Gastrocnemius medialis (tissue), 4 donors: ENCODE measurements around the gene SLC7A6. TPM values are rescaled to one million over a fixed set of nuclear protein-coding genes. Genes with fewer than 3 reads are reported as not detected.

Source experiments
- ATAC-seq, 2 donors: fragments of 150-250 bp; one replicate each; pipeline ENCODE4 v1.9.1; 2016
- DNase-seq, 2 donors: peaks; one replicate each; pipeline ENCODE4 v3.0.0-alpha.2; 2019
- H3K27ac ChIP-seq, 4 donors: fragments of 200-600 bp; sonication (generic); 1 replicate in 1 of 4; 2 replicates in 3 of 4; pipeline ENCODE4 v1.5.1; 2016 to 2018; ENCODE audit warnings: mild to moderate bottlenecking in 2 of 4, moderate library complexity in 1 of 4
- H3K27me3 ChIP-seq, 3 donors: fragments of 200-600 bp; sonication (generic) in 2 of 3; 1 replicate in 1 of 3; 2 replicates in 2 of 3; pipeline versions ENCODE4 v1.5.1 to v1.6.0; 2016 to 2019; ENCODE audit warnings: mild to moderate bottlenecking in 1 of 3, moderate library complexity in 1 of 3
- H3K36me3 ChIP-seq, 2 donors: fragments of 200-600 bp; sonication (generic) in 1 of 2; one replicate each; pipeline ENCODE4 v1.5.1; 2017 to 2018
- H3K4me1 ChIP-seq, 2 donors: fragments of 200-600 bp; sonication (generic) in 1 of 2; one replicate each; pipeline ENCODE4 v1.5.1; 2016 to 2017; ENCODE audit warnings: mild to moderate bottlenecking in 2 of 2
- H3K4me3 ChIP-seq, 4 donors: fragments of 200-600 bp; sonication (generic) in 3 of 4; 1 replicate in 1 of 4; 2 replicates in 3 of 4; pipeline ENCODE4 v1.5.1; 2016 to 2019; ENCODE audit warnings: mild to moderate bottlenecking in 2 of 4
- H3K9me3 ChIP-seq, 3 donors: fragments of 200-600 bp; sonication (generic) in 2 of 3; 1 replicate in 1 of 3; 2 replicates in 2 of 3; pipeline ENCODE4 v1.5.1; 2016 to 2019
- CTCF ChIP-seq, 5 experiments: fragments of 450-650 bp in 3 of 5; fragments of 200-600 bp in 2 of 5; sonication (generic) in 2 of 5; IDR thresholded peaks in 4 of 5; conservative IDR thresholded peaks in 1 of 5; 1 replicate in 4 of 5; 2 replicates in 1 of 5; pipeline ENCODE4 v1.5.1; 2016 to 2019; ENCODE audit warnings: antibody characterized with exemption in 5 of 5, mild to moderate bottlenecking in 3 of 5, moderate library complexity in 3 of 5
- POLR2A ChIP-seq, 2 donors: fragments of 450-650 bp; IDR thresholded peaks; one replicate each; pipeline ENCODE4 v1.6.1; 2017; ENCODE audit warnings: antibody characterized with exemption in 2 of 2, mild to moderate bottlenecking in 2 of 2, moderate library complexity in 2 of 2
- in situ Hi-C, 4 donors: fragments of 200-750 bp; cut with MboI; loops; one replicate each; pipeline versions ENCODE4 v1.15.0 to v1.8.0; 2017; ENCODE audit warnings: low sequenced_read_pairs in 4 of 4
- intact Hi-C: fragments of 100-400 bp; cut with DNase I; formaldehyde crosslinking; loops from one replicate; pipeline ENCODE4 v1.15.1; 2023; ENCODE audit warnings: low total_unique reads
- total RNA-seq, 4 donors: library from RNA; depleted of rRNA; stranded (reverse); fragments of >200 nt; gene quantifications; one replicate each; pipeline versions ENCODE4 v1.1.0 to v1.2.3, GENCODE V29; 2016

Gene SLC7A6
- total RNA-seq, 4 donors from 2014 or later, result 97.3 to 205 (median 117) TPM

- in situ Hi-C loops (loop anchor here (5.0 to 25.0 kb wide), 3 partner anchors 67 to 242 kb away; partner anchors contain the start of genes NFATC3 (in 2 of the 4) and SLC7A6 (in 1 of the 4)), intact Hi-C loops (loop anchor here (1.0 kb wide), 2 partner anchors 68 to 90 kb away; no protein-coding TSS in a partner anchor)
- no peak for ATAC-seq
- no peak for DNase-seq
- Histone ChIP-seq H3K4me1 (peaks cover 0 to 30% of the 10 kb centered on the region in 2 donors), H3K36me3 (peaks cover 0 to 31% of the 10 kb centered on the region in 2 donors), H3K4me3 (no peak overlapping the region), H3K27ac (peak overlapping the region in 1 of 4 donors; percentile 15), H3K9me3 (no peaks in the 10 kb centered on the region), H3K27me3 (no peaks in the 10 kb centered on the region)
- no peak for TF ChIP-seq POLR2A (IDR thresholded peaks at IDR 0.05)
- peak in 1 of 5 experiments; percentile 6 for TF ChIP-seq CTCF (IDR thresholded peaks at IDR 0.05 in 4 of 5, conservative IDR thresholded peaks at IDR 0.05 in 1 of 5)
These were observed 64.6 kb downstream of the SLC7A6 start for GRCh38 chr16:68328860-68329390.

- intact Hi-C loops (no loop called here), in situ Hi-C loops (loop anchor here in 2 of 4 donors (5.0 to 25.0 kb wide), 2 partner anchors 70 to 245 kb away; partner anchors contain the start of genes NFATC3 (in 2 of the 2) and SLC7A6 (in 1 of the 2))
- Histone ChIP-seq H3K36me3 (peaks cover 0 to 2% of the 10 kb centered on the region in 2 donors), H3K27me3 (no peaks in the 10 kb centered on the region), H3K4me1 (peaks cover 0 to 30% of the 10 kb centered on the region in 2 donors), H3K4me3 (no peak overlapping the region), H3K27ac (peak overlapping the region; percentile 26 to 66 (median 58)), H3K9me3 (no peaks in the 10 kb centered on the region)
- TF ChIP-seq POLR2A (IDR thresholded peaks at IDR 0.05) (no peak), CTCF (IDR thresholded peaks at IDR 0.05 in 4 of 5, conservative IDR thresholded peaks at IDR 0.05 in 1 of 5) (no peak)
- no peak for ATAC-seq
- DNase-seq, result no peak
These were observed 67.6 kb downstream of the SLC7A6 start for GRCh38 chr16:68331879-68332410.

- peaks cover 0 to 3% of the 10 kb centered on the region in 2 donors for H3K36me3 ChIP-seq
- TF ChIP-seq CTCF (IDR thresholded peaks at IDR 0.05 in 4 of 5, conservative IDR thresholded peaks at IDR 0.05 in 1 of 5) (no peak), POLR2A (IDR thresholded peaks at IDR 0.05) (peak in 1 of 2 donors; percentile 15)
- no peak overlapping the region for H3K4me3 ChIP-seq
- DNase-seq (peak; percentile 26 to 42), ATAC-seq (peak in 1 of 2 donors; percentile 5)
- no peaks in the 10 kb centered on the region for H3K27me3 ChIP-seq
- in situ Hi-C loops, result loop anchor here in 2 of 4 donors (5.0 to 25.0 kb wide), 2 partner anchors 70 to 245 kb away; partner anchors contain the start of genes NFATC3 (in 2 of the 2) and SLC7A6 (in 1 of the 2)
- H3K4me1 ChIP-seq, result peaks cover 0 to 30% of the 10 kb centered on the region in 2 donors
- intact Hi-C loops, result no loop called here
- no peaks in the 10 kb centered on the region for H3K9me3 ChIP-seq
- peak overlapping the region; percentile 26 to 66 (median 58) for H3K27ac ChIP-seq
These were observed 68.2 kb downstream of the SLC7A6 start for GRCh38 chr16:68332411-68333121.

GRCh38 chr16:68335175-68335574 lies 70.8 kb downstream of the SLC7A6 start:
- Histone ChIP-seq H3K9me3 (no peaks in the 10 kb centered on the region), H3K27me3 (no peaks in the 10 kb centered on the region), H3K4me1 (peaks cover 0 to 23% of the 10 kb centered on the region in 2 donors), H3K4me3 (no peak overlapping the region), H3K27ac (no peak overlapping the region), H3K36me3 (peaks cover 0 to 29% of the 10 kb centered on the region in 2 donors)
- DNase-seq, result no peak
- in situ Hi-C loops (loop anchor here in 2 of 4 donors (25.0 kb wide), 1 partner anchor 248 kb away; the partner anchor contains the start of gene NFATC3 (in 2 of the 2)), intact Hi-C loops (no loop called here)
- peak in 1 of 2 donors; percentile 12 for ATAC-seq
- TF ChIP-seq CTCF (IDR thresholded peaks at IDR 0.05 in 4 of 5, conservative IDR thresholded peaks at IDR 0.05 in 1 of 5), result no peak
- TF ChIP-seq POLR2A (IDR thresholded peaks at IDR 0.05), result no peak
